ENCODE data around the gene TRMT6. TPM values are rescaled to one million over a fixed set of nuclear protein-coding genes. Genes with fewer than 3 reads are reported as not detected.

The TRMT6 gene, protein sequence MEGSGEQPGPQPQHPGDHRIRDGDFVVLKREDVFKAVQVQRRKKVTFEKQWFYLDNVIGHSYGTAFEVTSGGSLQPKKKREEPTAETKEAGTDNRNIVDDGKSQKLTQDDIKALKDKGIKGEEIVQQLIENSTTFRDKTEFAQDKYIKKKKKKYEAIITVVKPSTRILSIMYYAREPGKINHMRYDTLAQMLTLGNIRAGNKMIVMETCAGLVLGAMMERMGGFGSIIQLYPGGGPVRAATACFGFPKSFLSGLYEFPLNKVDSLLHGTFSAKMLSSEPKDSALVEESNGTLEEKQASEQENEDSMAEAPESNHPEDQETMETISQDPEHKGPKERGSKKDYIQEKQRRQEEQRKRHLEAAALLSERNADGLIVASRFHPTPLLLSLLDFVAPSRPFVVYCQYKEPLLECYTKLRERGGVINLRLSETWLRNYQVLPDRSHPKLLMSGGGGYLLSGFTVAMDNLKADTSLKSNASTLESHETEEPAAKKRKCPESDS
- 58.0 to 66.1 TPM (median 61.1 TPM) in 5 replicates for total RNA-seq (2022; extraction: Qiagen RNA extraction)

GRCh38 chr20:5950271-5951031 is at the start of gene TRMT6, which contains the start of gene MCM8:
Gene TRMT6 (minus strand): TSS chr20:5950533. CDS start chr20:5950405, 128 bp downstream.
Gene MCM8 (plus strand): TSS chr20:5950652. CDS start chr20:5952016, 1,364 bp downstream.

Other genes starting within 250 kb of the TRMT6 start
- 6.5 to 7.8 TPM (median 6.9 TPM) in 5 replicates for gene SHLD1, start 200.1 kb downstream of the TRMT6 start, total RNA-seq (2022; extraction: Qiagen RNA extraction)
- gene CHGB, start 39.0 kb downstream of the TRMT6 start, total RNA-seq (2022; extraction: Qiagen RNA extraction): 2.6 to 3.4 TPM (median 3.1 TPM) in 5 replicates
- 21.7 to 24.7 TPM (median 23.9 TPM) in 5 replicates for gene MCM8, start 119 bp upstream of the TRMT6 start, total RNA-seq (2022; extraction: Qiagen RNA extraction)
- 46.1 to 74.6 TPM (median 72.5 TPM) in 5 replicates for gene CRLS1, start 55.6 kb upstream of the TRMT6 start, total RNA-seq (2022; extraction: Qiagen RNA extraction)
- 0.03 to 0.06 TPM in 2 of 5 replicates, not detected in the others for gene LRRN4, start 103.5 kb upstream of the TRMT6 start, total RNA-seq (2022; extraction: Qiagen RNA extraction)
- 13.1 to 16.5 TPM (median 13.7 TPM) in 5 replicates for gene FERMT1, start 172.5 kb upstream of the TRMT6 start, total RNA-seq (2022; extraction: Qiagen RNA extraction)